Measurements from ENCODE around the gene CCNG2. TPM values are rescaled to one million over a fixed set of nuclear protein-coding genes. Genes with fewer than 3 reads are reported as not detected.

Gene CCNG2
- polyA plus RNA-seq, 4 donors = 137 to 146 (median 140) TPM

DNA sequence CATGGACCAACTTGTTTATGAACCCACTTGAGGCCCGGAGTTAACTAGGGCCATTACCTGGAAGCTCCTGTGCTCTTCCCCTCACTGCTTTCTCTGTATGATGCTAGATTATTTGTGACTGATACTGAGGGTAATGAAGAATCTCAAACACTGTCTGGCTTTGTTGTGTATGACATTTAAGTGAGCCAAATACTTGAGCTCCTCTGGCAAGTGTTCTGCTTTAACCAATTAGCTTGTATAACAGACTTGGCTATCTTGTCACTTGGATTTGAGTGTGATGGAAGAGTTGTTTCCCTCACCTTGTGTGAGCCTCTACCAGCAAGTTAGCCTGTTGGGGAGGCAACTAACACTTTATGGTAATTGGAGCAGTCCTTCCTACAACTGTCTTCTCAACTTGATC lies 42.7 kb downstream of the CCNG2 start:
- DNase-seq (ENCODE audit: low read depth in 4 of 4, low spot score in 2 of 4) = no peak

- DNase-seq (ENCODE audit: low read depth in 4 of 4, low spot score in 2 of 4) = no peak
Measured at GRCh38 chr4:77201343-77201742, 44.3 kb downstream of the CCNG2 start.

DNA sequence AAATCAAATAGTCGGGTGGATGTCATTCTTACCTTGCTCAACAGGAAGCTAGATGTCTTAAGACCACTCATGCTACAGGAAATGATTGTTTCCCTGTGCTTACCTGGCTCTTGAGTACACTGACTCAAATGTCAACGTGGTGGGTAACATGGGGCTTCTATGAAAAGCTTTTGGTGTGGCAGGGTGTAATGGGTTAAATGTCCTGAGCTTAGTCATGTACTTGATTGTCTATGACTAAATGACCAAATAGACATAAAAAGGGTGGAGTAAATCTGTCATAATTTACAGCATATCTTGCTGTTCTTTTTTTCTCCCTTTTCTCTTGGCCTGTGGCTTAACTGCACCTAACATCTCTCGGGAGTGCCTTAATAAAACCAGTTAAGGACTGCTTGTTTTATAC lies 44.9 kb downstream of the CCNG2 start:
- DNase-seq (ENCODE audit: low read depth in 4 of 4, low spot score in 2 of 4) = no peak

- DNase-seq (ENCODE audit: low read depth in 4 of 4, low spot score in 2 of 4) = no peak
Measured at GRCh38 chr4:77202491-77202890, 45.5 kb downstream of the CCNG2 start.

DNA sequence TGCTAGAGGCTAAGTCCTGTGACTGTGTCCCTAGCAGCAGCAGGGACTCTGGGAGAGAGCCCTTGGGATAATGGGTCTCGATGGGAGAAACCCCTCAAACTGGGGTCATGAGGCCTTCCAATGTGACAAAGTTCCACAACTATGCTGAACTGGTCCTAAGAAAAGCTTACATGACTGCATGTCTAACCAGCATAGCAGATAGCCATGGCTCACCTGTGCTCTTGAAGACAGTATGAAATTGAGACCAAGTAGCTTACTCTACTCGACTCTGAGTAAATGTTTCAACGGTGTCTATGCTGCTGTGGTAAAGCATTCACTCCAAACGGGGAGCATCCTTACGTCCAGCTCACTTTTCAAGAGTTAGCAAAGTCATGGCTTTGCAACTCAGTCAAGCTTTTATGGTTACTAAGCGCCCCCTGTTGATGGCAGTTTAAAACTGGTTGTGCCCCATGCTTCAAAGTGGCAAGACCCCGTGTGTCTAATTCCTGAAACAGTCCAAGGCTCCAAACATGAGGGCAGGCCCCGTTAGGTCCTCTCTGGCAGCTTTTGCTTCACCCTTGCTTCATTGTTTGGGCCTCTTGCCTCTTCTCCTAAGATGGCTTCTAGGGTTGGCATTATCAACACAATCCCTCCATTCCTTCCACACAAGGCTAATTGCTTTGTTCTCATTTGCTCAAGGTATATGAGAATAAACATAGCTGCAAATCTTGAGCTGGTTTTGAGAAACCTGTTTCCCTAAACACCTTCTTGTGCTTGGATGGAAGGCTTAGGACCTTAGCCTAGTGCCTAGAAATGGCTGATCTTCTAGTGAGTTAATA lies 46.6 kb downstream of the CCNG2 start:
- peak; percentile 25 to 82 (median 70) for DNase-seq (ENCODE audit: low read depth in 4 of 4, low spot score in 2 of 4)

DNA sequence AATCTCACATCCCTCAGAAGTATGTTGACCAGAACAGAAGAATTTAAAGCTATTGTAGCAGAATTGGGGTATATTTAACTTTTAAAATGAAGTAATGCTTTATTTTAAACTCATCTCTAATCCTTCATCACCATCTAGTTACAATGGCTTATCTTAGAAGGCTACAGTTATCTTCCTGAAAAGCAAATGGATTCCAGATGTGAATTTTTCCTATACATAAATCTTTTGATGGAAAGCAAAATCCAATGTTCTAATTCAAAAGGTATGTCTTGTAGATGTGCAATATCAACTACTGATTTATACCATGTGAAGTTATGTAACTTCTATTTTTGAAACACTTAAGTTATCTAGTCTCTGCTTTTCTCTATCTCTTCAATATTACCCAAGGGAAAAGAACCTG lies 47.6 kb downstream of the CCNG2 start:
- no peak for DNase-seq (ENCODE audit: low read depth in 4 of 4, low spot score in 2 of 4)

- no peak for DNase-seq (ENCODE audit: low read depth in 4 of 4, low spot score in 2 of 4)
Measured at GRCh38 chr4:77209012-77209411, 52.0 kb downstream of the CCNG2 start.

DNA sequence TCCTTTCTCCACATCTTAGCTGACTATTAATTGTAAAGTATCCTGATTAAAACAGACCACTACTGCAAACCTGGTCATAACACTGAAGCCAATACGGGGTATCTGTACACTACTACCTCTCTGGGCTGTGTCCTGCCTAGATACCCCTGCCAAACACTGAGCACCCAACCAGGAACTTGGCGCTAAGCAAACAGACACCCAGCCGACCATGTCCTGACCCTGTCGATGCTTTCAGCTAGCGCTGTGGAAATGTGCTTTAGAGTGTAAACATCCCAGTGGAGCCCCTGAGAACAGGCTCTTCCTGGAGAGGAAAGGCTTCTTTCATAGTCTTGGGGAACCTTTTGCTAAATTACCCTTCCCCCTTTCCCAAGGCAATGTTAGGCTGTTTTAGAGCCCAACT lies 52.9 kb downstream of the CCNG2 start:
- DNase-seq (ENCODE audit: low read depth in 4 of 4, low spot score in 2 of 4) = no peak

GRCh38 chr4:77215107-77215506 lies 58.1 kb downstream of the CCNG2 start:
- no peak for DNase-seq (ENCODE audit: low read depth in 4 of 4, low spot score in 2 of 4)

- DNase-seq (ENCODE audit: low read depth in 4 of 4, low spot score in 2 of 4) = no peak
Measured at GRCh38 chr4:77217526-77217925, 60.5 kb downstream of the CCNG2 start.

GRCh38 chr4:77219266-77219665 lies 62.3 kb downstream of the CCNG2 start:
- DNase-seq (ENCODE audit: low read depth in 4 of 4, low spot score in 2 of 4) = no peak

Other genes starting within 250 kb of the CCNG2 start
- 100 to 1,000 TPM; 253 to 278 (median 266) TPM for gene SEPTIN11, start 207.5 kb upstream of the CCNG2 start, polyA plus RNA-seq (ENCODE audit: insufficient read length in 4 of 4)
- 100 to 1,000 TPM; 378 to 434 (median 397) TPM for gene CCNI, start 81.2 kb upstream of the CCNG2 start, polyA plus RNA-seq (ENCODE audit: insufficient read length in 4 of 4)

Measured in left renal cortex interstitium (tissue), 4 donors.